Vagina (tissue), 2 donors: ENCODE data around the gene ZNF831.

Experiments
- POLR2A ChIP-seq, 2 donors: fragments of 450-650 bp; IDR thresholded peaks; one replicate each; pipeline ENCODE4 v1.6.1; 2017; ENCODE audit warnings: antibody characterized with exemption in 2 of 2, mild to moderate bottlenecking in 2 of 2, moderate library complexity in 2 of 2
- POLR2AphosphoS5 ChIP-seq, 2 donors: sonication (generic); formaldehyde crosslinking; IDR thresholded peaks; one replicate each; pipeline ENCODE4 v1.9.0; 2017; ENCODE audit warnings: antibody characterized with exemption in 2 of 2, mild to moderate bottlenecking in 2 of 2, low read depth in 1 of 2; ENCODE audit not compliant: insufficient read depth in 1 of 2
- TF ChIP-seq, protein P1 (sequence below), 3 experiments: fragments of 450-650 bp in 2 of 3; fragments of 200-600 bp in 1 of 3; sonication (generic) in 1 of 3; IDR thresholded peaks; one replicate each; pipeline ENCODE4 v1.5.1; 2017 to 2019; ENCODE audit warnings: antibody characterized with exemption in 3 of 3, mild to moderate bottlenecking in 2 of 3, moderate library complexity in 2 of 3

DNA sequence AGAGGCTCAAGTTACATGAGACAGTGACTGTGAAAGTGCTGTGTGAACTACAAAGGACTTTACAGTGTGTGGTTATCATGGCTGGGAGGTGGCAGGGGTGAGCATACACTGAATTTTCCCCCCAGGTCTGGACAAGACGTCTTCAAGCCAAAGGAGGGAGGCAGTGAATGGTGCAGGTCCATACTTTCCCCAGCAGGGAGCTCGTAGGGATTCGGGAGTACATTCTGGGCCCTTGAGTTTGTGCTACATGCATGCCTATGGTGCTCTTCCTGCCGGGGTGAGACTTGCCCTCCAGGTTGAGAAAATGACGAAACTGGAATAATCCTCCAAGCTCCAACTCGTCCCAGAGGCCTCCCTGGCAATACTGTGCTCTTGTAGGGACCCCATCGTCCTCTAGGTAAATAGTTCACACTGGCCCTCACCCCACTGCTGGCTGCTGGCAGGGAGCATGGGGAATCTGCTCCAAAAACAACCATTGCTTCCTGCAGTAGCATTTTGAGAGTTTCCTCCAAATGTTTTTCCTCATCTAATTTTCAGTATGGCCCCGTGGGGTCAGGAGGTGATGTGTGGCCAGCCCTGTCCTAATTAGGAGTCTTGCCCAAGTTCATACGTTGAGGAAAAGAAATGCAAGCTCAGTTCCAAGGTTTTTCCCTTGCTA, 57.6 kb downstream of the ZNF831 start:
- TF ChIP-seq, protein P1, sequence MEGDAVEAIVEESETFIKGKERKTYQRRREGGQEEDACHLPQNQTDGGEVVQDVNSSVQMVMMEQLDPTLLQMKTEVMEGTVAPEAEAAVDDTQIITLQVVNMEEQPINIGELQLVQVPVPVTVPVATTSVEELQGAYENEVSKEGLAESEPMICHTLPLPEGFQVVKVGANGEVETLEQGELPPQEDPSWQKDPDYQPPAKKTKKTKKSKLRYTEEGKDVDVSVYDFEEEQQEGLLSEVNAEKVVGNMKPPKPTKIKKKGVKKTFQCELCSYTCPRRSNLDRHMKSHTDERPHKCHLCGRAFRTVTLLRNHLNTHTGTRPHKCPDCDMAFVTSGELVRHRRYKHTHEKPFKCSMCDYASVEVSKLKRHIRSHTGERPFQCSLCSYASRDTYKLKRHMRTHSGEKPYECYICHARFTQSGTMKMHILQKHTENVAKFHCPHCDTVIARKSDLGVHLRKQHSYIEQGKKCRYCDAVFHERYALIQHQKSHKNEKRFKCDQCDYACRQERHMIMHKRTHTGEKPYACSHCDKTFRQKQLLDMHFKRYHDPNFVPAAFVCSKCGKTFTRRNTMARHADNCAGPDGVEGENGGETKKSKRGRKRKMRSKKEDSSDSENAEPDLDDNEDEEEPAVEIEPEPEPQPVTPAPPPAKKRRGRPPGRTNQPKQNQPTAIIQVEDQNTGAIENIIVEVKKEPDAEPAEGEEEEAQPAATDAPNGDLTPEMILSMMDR (IDR thresholded peaks at IDR 0.05) = peak in 1 of 3 experiments; percentile 22
- TF ChIP-seq POLR2AphosphoS5 (IDR thresholded peaks at IDR 0.05; ENCODE audit: insufficient read depth in 1 of 2, low read depth in 1 of 2) (peak in 1 of 2 donors; percentile 54), POLR2A (IDR thresholded peaks at IDR 0.05) (no peak)
